Nephron progenitor cell (in vitro differentiated cells): ENCODE results near the gene TIMP3.

Experiments
- DNase-seq: peaks from one replicate; pipeline ENCODE4 v3.0.0; 2021
- H3K27ac Mint-ChIP-seq: 2 replicates; pipeline ENCODE4 v1.8.0; 2021; ENCODE audit warnings: mild to moderate bottlenecking, moderate library complexity, mixed read lengths
- H3K27me3 Mint-ChIP-seq: 2 replicates; pipeline ENCODE4 v1.8.0; 2021; ENCODE audit warnings: mild to moderate bottlenecking, low read depth, mixed read lengths; ENCODE audit not compliant: poor library complexity
- H3K36me3 Mint-ChIP-seq: 2 replicates; pipeline ENCODE4 v1.8.0; 2021; ENCODE audit warnings: low read depth, mixed read lengths
- H3K4me1 Mint-ChIP-seq: 2 replicates; pipeline ENCODE4 v1.8.0; 2021; ENCODE audit warnings: mixed read lengths
- H3K4me3 Mint-ChIP-seq: 2 replicates; pipeline ENCODE4 v1.8.0; 2021; ENCODE audit warnings: mild to moderate bottlenecking, moderate library complexity, mixed read lengths
- H3K9me3 Mint-ChIP-seq: 2 replicates; pipeline ENCODE4 v1.8.0; 2021; ENCODE audit warnings: mild to moderate bottlenecking, moderate library complexity, mixed read lengths
- CTCF ChIP-seq: fragments of 200-600 bp; sonication (generic); IDR thresholded peaks from 2 replicates; pipeline ENCODE4 v1.5.0; 2021; ENCODE audit warnings: antibody characterized with exemption

Gene TIMP3

GRCh38 chr22:32758866-32759385 is 42.6 kb upstream of the TIMP3 start:
- no peak for TF ChIP-seq CTCF
- Mint-ChIP-seq H3K4me3 (no peak overlapping the region), H3K4me1 (peaks cover 5% of the 10 kb centered on the region), H3K27ac (no peak overlapping the region), H3K9me3 (no peaks in the 10 kb centered on the region), H3K36me3 (no peaks in the 10 kb centered on the region), H3K27me3 (peaks cover 14% of the 10 kb centered on the region)
- no peak for DNase-seq

DNA sequence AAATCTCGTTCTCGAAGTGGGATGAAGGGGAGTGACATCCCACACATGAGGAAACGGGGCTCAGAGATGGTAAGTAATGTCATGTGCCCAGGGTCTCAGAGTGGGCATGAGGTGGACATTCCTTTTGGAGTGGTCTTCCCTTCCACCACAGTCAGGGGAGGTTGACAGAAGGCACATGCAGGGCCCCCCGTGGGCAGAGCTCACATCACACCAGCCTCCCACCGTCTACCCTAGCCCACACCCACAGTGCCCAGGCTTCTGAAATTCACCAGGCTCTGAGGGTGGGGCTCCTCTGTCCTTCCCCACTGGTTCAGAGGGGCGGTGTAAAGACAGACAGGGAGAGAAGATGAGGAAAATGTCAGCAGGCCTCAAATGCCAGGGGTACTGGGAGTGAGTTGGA is 41.1 kb upstream of the TIMP3 start:
- Mint-ChIP-seq H3K27me3 (peaks cover 12% of the 10 kb centered on the region), H3K27ac (no peak overlapping the region), H3K36me3 (no peaks in the 10 kb centered on the region), H3K9me3 (no peaks in the 10 kb centered on the region), H3K4me3 (no peak overlapping the region), H3K4me1 (peaks cover 10% of the 10 kb centered on the region)
- no peak for DNase-seq
- TF ChIP-seq CTCF = no peak

DNA sequence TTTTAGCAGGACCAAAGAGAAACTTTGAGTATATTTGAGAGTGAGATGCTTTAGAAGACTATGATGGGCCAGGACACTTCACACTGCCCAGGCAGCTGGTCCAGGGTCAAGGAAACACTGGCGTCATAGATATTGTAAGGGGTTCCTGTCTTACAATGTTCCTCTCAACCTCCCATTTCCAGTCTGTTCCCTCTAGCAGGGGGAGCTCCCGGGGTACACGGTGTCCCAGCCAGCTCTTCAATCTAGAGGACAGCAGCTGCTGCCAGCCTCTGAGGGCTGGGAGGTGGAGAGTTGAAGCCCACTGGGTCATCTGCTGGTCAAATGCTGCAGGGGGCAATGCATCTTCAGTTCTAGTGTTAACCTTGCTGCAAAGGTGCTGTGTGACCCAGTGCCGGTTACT is 40.7 kb upstream of the TIMP3 start:
- Mint-ChIP-seq H3K9me3 (no peaks in the 10 kb centered on the region), H3K27ac (no peak overlapping the region), H3K36me3 (no peaks in the 10 kb centered on the region), H3K4me3 (no peak overlapping the region), H3K27me3 (peaks cover 14% of the 10 kb centered on the region), H3K4me1 (peaks cover 11% of the 10 kb centered on the region)
- DNase-seq = no peak
- no peak for TF ChIP-seq CTCF

DNA sequence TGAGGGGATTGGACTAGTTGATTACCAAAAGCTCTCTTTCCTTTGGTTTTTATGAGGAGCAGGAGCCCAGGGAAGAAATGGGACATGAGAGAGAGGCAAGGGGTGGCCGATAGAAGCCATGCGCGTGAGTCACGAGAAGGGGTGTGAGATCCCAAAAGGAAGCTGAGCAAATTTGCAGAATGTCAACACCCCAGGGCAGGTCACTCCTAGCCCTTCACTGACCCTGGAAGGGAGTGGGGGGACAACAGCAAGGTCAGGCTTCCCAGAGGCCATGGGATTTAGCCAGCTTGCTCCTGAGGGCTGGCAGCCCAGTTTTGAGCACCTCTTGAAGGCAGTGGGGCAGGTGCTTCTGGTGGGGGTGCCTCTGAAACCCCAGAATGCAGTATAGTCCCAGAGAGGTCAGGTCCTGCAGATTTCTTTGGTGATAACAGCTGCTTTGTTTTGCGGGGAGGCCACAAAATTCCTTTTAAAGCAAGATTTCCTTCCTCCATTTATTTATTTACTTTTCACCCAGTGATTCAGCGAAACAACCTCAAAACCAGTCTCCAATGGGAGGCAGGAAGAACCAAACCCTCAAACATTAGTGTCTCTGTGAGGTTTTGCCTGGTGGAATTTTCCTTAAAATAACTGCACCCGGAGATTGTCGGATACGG is 40.1 kb upstream of the TIMP3 start:
- H3K27ac Mint-ChIP-seq = no peak overlapping the region
- H3K27me3 Mint-ChIP-seq = peaks cover 14% of the 10 kb centered on the region
- no peaks in the 10 kb centered on the region for H3K9me3 Mint-ChIP-seq
- no peak for TF ChIP-seq CTCF
- H3K4me3 Mint-ChIP-seq = no peak overlapping the region
- no peaks in the 10 kb centered on the region for H3K36me3 Mint-ChIP-seq
- DNase-seq = no peak
- H3K4me1 Mint-ChIP-seq = peaks cover 11% of the 10 kb centered on the region

GRCh38 chr22:32764330-32765131 is 37.0 kb upstream of the TIMP3 start:
- TF ChIP-seq CTCF = no peak
- DNase-seq = no peak
- Mint-ChIP-seq H3K4me1 (peaks cover 11% of the 10 kb centered on the region), H3K27me3 (peaks cover 14% of the 10 kb centered on the region), H3K9me3 (no peaks in the 10 kb centered on the region), H3K36me3 (no peaks in the 10 kb centered on the region), H3K4me3 (no peak overlapping the region), H3K27ac (peak overlapping the region; percentile 77)
